Activated CD8-positive, alpha-beta memory T cell treated with anti-CD3 and anti-CD28 coated beads, Interleukin-2, amount 50 U/mL, for 1 hour (primary cell): ENCODE measurements around the gene FNDC3B.

Experiments used
- DNase-seq: peaks from one replicate; pipeline ENCODE4 v3.0.0-alpha.2; 2020; ENCODE audit errors: extremely low read depth

FNDC3B gene

GRCh38 chr3:172188511-172188910 lies 149.1 kb downstream of the FNDC3B start:
- no peak for DNase-seq

- no peak for DNase-seq
These were observed 149.8 kb downstream of the FNDC3B start for GRCh38 chr3:172189213-172189612.

- no peak for DNase-seq
These were observed 150.7 kb downstream of the FNDC3B start for GRCh38 chr3:172189987-172190603.

- no peak for DNase-seq
These were observed 151.6 kb downstream of the FNDC3B start for GRCh38 chr3:172190980-172191379.

GRCh38 chr3:172191629-172192028 lies 152.3 kb downstream of the FNDC3B start:
- no peak for DNase-seq

GRCh38 chr3:172192830-172193415 lies 153.5 kb downstream of the FNDC3B start:
- DNase-seq: no peak

DNA sequence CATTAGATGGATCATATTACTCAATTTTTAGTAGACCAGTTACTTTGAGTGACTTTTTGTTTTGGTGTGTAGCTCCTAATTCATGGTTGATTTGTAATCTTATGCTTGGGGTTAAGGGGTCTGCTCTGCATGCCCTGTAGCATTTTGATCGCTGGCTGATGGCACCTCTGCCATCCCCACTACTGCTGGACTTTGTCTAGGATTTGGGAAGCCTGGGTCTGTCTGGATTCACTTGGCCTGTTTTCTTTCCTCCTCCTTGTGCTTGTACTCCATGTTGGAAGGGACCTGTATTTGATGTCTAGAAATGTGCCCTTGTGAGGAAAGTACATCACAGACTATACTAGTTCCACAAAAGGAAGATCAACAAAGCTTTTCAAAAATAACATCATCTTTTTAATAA lies 154.1 kb downstream of the FNDC3B start:
- DNase-seq: no peak

DNA sequence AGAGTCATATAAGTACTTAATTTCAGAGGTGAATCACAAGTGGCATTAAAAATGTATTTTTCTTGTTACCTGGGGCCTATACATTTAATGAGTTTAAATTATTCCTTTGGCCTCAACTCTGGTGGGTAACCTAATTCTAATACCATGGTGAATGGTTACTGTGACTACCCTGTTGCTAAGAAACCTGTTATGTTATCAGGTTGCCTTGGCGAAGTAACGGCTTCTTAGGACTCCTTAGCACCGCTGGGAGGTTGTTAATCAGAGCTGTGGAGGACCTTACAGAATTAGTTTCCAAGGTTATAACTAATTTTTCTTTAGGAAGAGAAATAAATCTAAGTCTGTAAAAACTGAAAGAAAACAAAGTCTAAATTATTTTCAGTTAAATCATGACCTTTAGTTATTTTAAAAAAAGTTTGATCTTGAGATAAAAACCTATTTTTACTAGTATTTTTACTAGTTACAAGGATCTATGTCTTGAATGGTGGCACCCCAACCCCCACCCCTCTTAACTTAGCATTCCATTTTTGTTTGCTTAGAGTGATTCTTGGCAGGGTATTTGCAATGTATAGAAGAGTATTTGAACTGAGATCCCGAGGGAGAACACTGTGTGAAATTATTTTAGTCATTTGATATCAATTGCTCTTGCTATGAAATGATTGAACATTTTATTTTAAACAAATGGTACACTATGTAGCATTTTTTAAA lies 155.5 kb downstream of the FNDC3B start:
- no peak for DNase-seq

GRCh38 chr3:172195407-172195754 lies 156.0 kb downstream of the FNDC3B start:
- DNase-seq: no peak

DNA sequence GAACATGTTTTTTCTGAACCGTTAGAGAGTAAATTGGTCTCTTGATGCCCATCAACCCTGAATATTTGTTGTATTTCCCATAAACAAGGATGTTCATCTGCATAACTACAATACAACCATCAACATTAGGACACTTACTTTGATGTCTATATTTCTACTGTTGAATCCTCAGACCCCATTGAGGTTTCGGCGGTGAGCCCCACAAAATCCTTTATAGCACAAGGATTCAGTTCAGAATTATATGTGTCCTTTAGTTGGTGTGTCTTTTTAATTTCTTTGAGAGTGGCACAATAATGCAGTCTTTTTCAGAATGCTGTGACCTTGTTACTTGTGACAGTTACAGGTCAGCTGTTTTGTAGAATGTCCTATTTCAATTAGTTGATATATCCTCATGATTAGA lies 158.0 kb downstream of the FNDC3B start:
- no peak for DNase-seq

DNA sequence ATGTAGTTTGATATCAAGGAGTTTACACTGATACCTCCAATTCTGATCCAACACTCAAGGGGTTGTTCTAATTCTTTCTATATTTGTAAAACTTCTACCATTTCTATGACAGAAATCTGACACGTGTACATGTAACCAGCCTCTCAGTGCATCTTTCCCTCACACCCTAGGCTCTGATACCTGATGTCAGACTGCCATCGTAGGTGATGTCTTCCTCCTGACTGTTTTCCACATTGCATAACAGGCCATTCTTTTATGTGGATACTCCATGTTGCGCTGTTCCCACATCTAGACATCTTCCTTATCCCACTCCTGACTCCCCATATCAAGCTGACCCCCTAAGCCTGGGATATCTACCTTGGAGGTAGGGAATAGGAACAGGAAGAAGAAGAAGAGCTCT lies 159.1 kb downstream of the FNDC3B start:
- DNase-seq: no peak

DNA sequence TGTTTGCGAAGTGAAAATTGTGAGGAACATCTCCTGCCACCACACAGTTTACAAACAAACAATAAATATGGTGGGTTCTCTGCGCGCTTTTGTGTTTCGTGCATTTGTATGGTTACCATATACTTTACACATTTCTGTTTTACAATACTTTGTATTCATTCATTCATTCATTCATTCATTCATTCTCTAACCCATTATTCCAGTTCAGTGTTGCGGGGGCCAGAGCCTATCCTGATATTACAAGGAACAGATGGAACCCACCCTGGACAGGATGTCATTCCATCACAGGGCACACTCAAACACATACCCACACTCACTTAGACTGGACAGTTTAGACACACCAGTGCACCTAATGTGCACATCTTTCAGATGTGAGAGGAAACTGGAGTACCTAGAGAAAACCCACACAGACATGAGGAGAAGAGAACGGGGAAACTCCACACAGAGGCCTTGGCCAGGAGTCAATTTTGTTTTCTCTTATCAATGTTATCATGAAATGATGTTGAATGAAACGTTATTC lies 160.5 kb downstream of the FNDC3B start:
- DNase-seq: no peak

DNA sequence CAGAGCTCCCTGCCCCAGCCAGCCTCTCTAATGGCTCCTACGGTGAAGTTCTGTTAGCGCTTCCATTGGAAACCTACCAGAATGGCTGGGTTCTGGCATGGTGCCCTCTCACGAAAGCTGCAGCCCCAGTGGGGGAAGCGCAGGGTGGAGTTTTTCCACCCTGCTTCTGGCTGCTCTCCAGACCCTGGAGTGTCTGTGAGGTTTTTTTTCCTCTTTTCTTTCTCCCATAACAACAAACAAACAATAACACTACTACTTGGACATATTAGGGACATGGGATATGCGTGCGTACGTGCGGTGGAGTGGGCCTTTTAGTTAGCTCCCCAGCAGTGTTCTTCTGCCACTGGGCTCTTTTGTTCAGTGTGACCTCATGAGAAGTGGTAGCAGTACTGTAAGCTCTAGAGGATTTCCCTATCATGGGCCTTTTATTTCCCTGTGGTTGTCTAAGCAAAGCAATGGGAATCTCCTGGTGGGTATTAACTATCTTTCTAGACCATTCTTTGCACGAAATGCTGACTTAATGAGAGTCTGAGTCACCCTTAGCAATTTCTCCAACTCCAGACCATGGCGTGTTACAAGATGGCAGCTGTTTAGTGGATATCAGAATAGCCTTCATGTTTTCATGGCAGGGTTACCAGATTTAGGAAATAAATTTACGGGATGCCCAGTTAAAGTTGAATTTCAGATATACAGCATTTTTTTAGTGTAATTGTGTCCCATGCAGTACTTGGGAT lies 161.9 kb downstream of the FNDC3B start:
- DNase-seq: no peak

DNA sequence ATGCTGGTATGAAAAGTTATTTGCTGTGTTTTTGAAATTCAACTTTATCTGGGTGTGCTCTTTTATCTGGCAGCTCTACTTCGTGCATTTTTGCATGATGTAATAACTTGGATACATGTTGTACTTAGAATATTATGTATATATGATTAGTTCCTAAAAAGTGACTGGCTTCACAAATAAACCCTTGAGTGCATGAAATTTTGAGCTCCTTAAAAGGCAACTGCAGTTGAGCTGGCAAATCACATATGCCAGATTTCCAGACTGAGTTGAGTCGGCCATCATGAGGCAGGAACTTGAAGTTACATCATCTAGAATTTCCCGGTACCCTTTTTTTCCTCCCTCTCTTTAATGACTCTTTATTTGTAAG lies 162.5 kb downstream of the FNDC3B start:
- no peak for DNase-seq

DNA sequence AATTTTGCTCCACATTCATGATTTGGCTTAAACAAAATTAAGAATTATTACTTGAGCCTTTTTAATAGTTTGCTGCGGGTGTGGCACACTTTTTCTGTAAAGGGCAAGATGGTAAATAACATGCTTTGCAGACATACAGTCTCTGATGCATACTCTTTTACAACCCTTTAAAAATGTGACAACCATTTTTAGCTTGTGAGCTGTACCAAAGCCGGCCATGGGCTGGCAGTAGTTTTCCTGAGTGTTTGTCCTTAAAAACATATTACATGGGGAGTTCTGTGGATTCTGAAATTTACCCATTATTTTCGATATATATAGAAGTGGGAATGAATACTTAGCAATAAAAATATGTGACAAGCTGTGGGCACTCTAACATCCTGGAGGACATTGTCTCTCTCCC lies 163.4 kb downstream of the FNDC3B start:
- DNase-seq: no peak

DNA sequence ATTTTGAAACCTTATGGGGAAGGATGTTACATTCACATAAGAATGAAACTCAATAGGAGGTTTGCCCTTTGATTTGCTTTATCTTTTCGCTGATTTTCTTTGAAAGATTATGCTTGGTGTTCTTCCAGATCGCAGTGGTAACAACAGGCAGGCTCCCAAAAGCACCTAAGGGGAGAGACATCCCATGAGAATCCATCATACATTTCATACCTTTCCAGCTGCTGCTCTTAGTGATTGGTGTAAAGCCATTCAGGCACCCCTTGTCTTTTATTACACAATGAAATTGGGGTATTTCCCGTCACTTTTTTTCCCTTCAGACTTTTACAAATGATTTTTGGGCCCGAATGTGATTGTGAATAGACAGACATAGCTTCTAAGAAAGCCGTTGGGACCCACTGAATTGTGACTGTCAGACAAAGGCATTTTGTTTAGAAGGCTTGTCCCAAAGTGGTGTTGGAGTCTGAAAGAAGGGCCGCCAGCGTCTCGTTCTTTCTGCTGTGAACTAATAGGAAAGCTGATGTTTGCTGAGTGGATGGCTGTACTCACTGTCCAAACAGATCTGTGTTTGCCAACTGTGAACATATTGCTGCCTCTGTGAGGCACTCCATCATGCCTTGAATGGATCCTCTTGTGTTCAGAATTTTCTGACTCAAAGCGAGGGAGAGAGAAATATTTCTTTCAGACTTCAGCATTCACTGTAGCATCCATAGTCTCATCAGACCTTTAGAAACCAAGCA lies 164.3 kb downstream of the FNDC3B start:
- no peak for DNase-seq

GRCh38 chr3:172204716-172205115 lies 165.3 kb downstream of the FNDC3B start:
- no peak for DNase-seq

DNA sequence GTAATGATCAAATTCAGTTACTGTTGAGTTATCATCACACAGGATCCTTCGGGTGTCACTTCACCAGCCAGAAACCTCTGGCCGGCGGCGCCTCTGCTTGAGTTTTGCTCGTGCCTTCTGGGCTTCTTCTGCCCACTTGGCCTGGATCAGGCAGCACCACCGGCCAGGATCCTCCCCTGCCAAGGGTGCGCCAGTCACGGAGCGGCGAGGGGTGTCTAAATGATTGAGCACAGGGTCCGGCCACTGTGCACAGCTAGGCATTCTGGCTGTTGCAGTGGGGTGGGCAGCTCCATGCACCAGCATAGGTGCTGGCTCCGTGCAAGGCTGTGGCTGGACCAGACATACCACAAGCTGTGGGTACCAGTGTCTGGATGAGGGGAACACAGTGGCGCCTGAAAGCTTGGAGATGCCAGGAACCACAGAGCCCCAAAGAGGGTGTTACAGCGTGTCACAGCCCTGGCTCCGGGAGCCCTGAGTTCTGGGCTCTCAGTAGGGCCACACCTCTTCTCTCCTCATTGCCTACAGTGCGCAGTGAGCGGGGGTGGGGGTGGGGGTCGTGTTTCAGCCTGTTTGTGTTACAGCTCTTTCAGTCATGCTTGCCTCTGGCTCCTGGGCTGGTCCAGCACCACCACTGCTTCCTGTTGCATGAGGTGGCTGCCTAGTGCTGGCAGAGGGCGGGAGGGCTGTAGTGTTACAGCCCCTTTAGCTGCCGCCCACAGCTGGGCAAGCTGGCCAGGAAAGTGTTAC lies 169.4 kb downstream of the FNDC3B start:
- no peak for DNase-seq

DNA sequence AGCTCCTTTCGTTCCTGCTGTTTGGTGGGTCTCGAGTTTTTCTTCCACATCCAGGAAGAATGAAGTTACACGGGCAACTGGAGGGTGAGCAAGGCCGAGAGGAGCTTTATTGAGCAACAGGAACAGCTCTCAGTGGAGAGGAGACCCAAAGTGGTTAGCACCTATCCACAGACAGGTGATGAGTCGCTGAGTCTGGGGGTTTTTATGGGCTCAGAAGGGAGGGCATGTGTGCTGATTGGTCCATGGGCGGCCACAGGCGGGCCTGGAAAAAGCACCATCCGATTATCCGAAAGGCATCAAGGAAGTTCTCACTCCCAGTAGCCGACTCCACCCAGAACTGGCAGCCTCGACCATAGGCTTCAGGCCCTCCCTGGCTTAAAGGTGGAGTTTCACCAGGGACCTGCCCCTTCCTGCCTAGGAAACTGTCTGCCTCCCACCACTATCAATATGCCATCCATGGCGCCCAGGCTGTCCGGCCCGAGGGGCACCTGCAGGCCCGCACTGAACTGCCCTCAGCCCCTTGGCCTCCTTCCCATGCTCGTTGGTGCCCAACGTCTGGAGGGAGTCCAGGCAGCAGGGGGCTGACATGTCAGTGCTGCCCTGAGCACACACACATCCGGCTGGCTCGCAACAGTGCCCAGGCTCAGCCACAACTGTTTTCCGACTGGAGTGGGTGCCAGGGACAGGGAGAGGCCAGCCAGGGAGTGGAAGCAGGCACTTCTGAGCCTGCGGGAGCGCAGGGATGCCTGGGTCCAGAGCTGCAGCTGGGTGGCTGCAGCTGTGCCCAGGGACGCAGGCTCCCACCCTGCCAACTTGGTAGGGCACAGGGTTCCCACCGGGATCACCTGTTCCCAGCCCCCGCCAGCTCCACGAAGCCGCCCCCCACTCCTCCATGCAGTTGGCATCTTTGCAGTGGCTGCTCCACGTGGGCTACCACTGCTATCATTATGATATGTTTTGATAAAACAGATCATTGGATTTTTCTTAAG lies 170.2 kb downstream of the FNDC3B start:
- no peak for DNase-seq

- DNase-seq: no peak
These were observed 171.0 kb downstream of the FNDC3B start for GRCh38 chr3:172210355-172210754.
